ENCODE results near the gene PATZ1.

PATZ1 gene

GRCh38 chr22:31313366-31314147, 32.6 kb downstream of the PATZ1 start:
- peak; percentile 78 for TF ChIP-seq TCF12 (IDR thresholded peaks at IDR 0.05; ENCODE audit: low read depth)
- TF ChIP-seq TAF1 (IDR thresholded peaks at IDR 0.05; ENCODE audit: low read depth) = no peak
- no peak for TF ChIP-seq FOXM1 (IDR thresholded peaks at IDR 0.05; ENCODE audit: borderline replicate concordance, low read depth)
- TF ChIP-seq, protein P1, sequence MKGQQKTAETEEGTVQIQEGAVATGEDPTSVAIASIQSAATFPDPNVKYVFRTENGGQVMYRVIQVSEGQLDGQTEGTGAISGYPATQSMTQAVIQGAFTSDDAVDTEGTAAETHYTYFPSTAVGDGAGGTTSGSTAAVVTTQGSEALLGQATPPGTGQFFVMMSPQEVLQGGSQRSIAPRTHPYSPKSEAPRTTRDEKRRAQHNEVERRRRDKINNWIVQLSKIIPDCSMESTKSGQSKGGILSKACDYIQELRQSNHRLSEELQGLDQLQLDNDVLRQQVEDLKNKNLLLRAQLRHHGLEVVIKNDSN (IDR thresholded peaks at IDR 0.05) = peak; percentile 40; the same call in 1 of the 2 replicates
- peak; percentile 47; the same call in 1 of the 2 replicates for TF ChIP-seq EP300 (IDR thresholded peaks at IDR 0.05; ENCODE audit: borderline replicate concordance)
- no peak for TF ChIP-seq ZBTB7A (IDR thresholded peaks at IDR 0.05; ENCODE audit: low read depth)
- no peak for TF ChIP-seq EGR1 (IDR thresholded peaks at IDR 0.05)
- TF ChIP-seq CREB1 (IDR thresholded peaks at IDR 0.05; ENCODE audit: low read depth) = no peak
- no peak for TF ChIP-seq CEBPB (IDR thresholded peaks at IDR 0.05)
- peak; percentile 48; the same call in 1 of the 2 replicates for TF ChIP-seq TEAD4 (IDR thresholded peaks at IDR 0.05)
- TF ChIP-seq NFIC (IDR thresholded peaks at IDR 0.05) = peak; percentile 90
- TF ChIP-seq YY1 (IDR thresholded peaks at IDR 0.05; ENCODE audit: low read depth) = no peak
- TF ChIP-seq MAX (IDR thresholded peaks at IDR 0.05) = peak; percentile 43; the same call in 1 of the 2 replicates
- TF ChIP-seq REST (IDR thresholded peaks at IDR 0.05; ENCODE audit: low read depth) = no peak
- TF ChIP-seq RAD21 (IDR thresholded peaks at IDR 0.05; ENCODE audit: low read depth) = peak; percentile 73

- no peak for TF ChIP-seq ZBTB7A (IDR thresholded peaks at IDR 0.05; ENCODE audit: low read depth)
- no peak for TF ChIP-seq TEAD4 (IDR thresholded peaks at IDR 0.05)
- TF ChIP-seq EP300 (IDR thresholded peaks at IDR 0.05; ENCODE audit: borderline replicate concordance) = no peak
- no peak for TF ChIP-seq MAX (IDR thresholded peaks at IDR 0.05)
- TF ChIP-seq, protein P1 (IDR thresholded peaks at IDR 0.05) = no peak
- no peak for TF ChIP-seq CREB1 (IDR thresholded peaks at IDR 0.05; ENCODE audit: low read depth)
Measured at GRCh38 chr22:31308181-31308580, 38.0 kb downstream of the PATZ1 start.

GRCh38 chr22:31305194-31305593, 41.0 kb downstream of the PATZ1 start:
- TF ChIP-seq ZBTB7A (IDR thresholded peaks at IDR 0.05; ENCODE audit: low read depth) (no peak), YY1 (IDR thresholded peaks at IDR 0.05; ENCODE audit: low read depth) (no peak), REST (IDR thresholded peaks at IDR 0.05; ENCODE audit: low read depth) (no peak), TCF12 (IDR thresholded peaks at IDR 0.05; ENCODE audit: low read depth) (no peak), EGR1 (IDR thresholded peaks at IDR 0.05) (no peak), RAD21 (IDR thresholded peaks at IDR 0.05; ENCODE audit: low read depth) (no peak), TEAD4 (IDR thresholded peaks at IDR 0.05) (no peak), NFIC (IDR thresholded peaks at IDR 0.05) (no peak), FOXM1 (IDR thresholded peaks at IDR 0.05; ENCODE audit: borderline replicate concordance, low read depth) (no peak), CEBPB (IDR thresholded peaks at IDR 0.05) (no peak), EP300 (IDR thresholded peaks at IDR 0.05; ENCODE audit: borderline replicate concordance) (no peak), TAF1 (IDR thresholded peaks at IDR 0.05; ENCODE audit: low read depth) (no peak), MAX (IDR thresholded peaks at IDR 0.05) (no peak)
- TF ChIP-seq, protein P1 (IDR thresholded peaks at IDR 0.05) = no peak

- TF ChIP-seq REST (IDR thresholded peaks at IDR 0.05; ENCODE audit: low read depth) (no peak), ZBTB7A (IDR thresholded peaks at IDR 0.05; ENCODE audit: low read depth) (no peak), EGR1 (IDR thresholded peaks at IDR 0.05) (no peak), MAX (IDR thresholded peaks at IDR 0.05) (no peak), YY1 (IDR thresholded peaks at IDR 0.05; ENCODE audit: low read depth) (no peak), NFIC (IDR thresholded peaks at IDR 0.05) (no peak), FOXM1 (IDR thresholded peaks at IDR 0.05; ENCODE audit: borderline replicate concordance, low read depth) (no peak), CEBPB (IDR thresholded peaks at IDR 0.05) (no peak)
- TF ChIP-seq, protein P1 (IDR thresholded peaks at IDR 0.05) = no peak
Measured at GRCh38 chr22:31302537-31302936, 43.6 kb downstream of the PATZ1 start.

Data from Ishikawa (cell line).